Keratinocyte (primary cell): Measurements from ENCODE around the gene RFTN1. TPM values are rescaled to one million over a fixed set of nuclear protein-coding genes. Genes with fewer than 3 reads are reported as not detected.

Experiments used
- DNase-seq: peaks from one replicate; pipeline ENCODE4 v3.0.0-alpha.2; 2011; ENCODE audit warnings: low read depth, missing footprints, low spot score
- FAIRE-seq: peaks from 2 replicates; lab custom pipeline; 2011; peaks lifted over from hg19 to GRCh38; lab: Jason Lieb, UNC
- H2AFZ ChIP-seq: 2 replicates; pipeline ENCODE4 v1.6.0; 2012; ENCODE audit warnings: low read length, control low read depth, inconsistent platforms; ENCODE audit not compliant: control insufficient read depth
- H3K27ac ChIP-seq: 2 replicates; pipeline ENCODE4 v1.5.1; 2011; ENCODE audit warnings: low read length; ENCODE audit not compliant: control insufficient read depth, insufficient read depth
- H3K27me3 ChIP-seq: 3 replicates; pipeline ENCODE4 v1.6.0; 2011; ENCODE audit warnings: low read length; ENCODE audit not compliant: control insufficient read depth, insufficient read depth; ENCODE audit errors: extremely low read depth
- H3K36me3 ChIP-seq, 2 experiments: 2 replicates in 1 of 2; 3 replicates in 1 of 2; pipeline ENCODE4 v1.5.1; 2011; ENCODE audit warnings: low read length in 2 of 2, mild to moderate bottlenecking in 1 of 2; ENCODE audit not compliant: control insufficient read depth in 2 of 2, insufficient read depth in 2 of 2; ENCODE audit errors: extremely low read depth in 1 of 2
- H3K4me1 ChIP-seq: 3 replicates; pipeline ENCODE4 v1.5.1; 2011; ENCODE audit warnings: low read length; ENCODE audit not compliant: control insufficient read depth, insufficient read depth; ENCODE audit errors: extremely low read depth
- H3K4me2 ChIP-seq: 3 replicates; pipeline ENCODE4 v1.6.0; 2011; ENCODE audit warnings: low read depth, low read length; ENCODE audit not compliant: control insufficient read depth, insufficient read depth; ENCODE audit errors: extremely low read depth
- H3K4me3 ChIP-seq, 3 experiments: fragments of 200-600 bp in 1 of 3; sonication (generic) in 1 of 3; 2 replicates in 2 of 3; 3 replicates in 1 of 3; pipeline ENCODE4 v1.5.1; 2011 to 2016; ENCODE audit warnings: low read length in 3 of 3, mild to moderate bottlenecking in 3 of 3, control low read depth in 2 of 3, inconsistent platforms in 1 of 3, low read depth in 1 of 3, mixed read lengths in 1 of 3, mixed run types in 1 of 3, moderate library complexity in 1 of 3; ENCODE audit not compliant: control insufficient read depth in 2 of 3, insufficient read depth in 2 of 3; ENCODE audit errors: extremely low read depth in 1 of 3
- H3K79me2 ChIP-seq: 2 replicates; pipeline ENCODE4 v1.6.0; 2012; ENCODE audit warnings: low read length; ENCODE audit not compliant: control insufficient read depth, insufficient read depth
- H3K9ac ChIP-seq: 3 replicates; pipeline ENCODE4 v1.6.0; 2011; ENCODE audit warnings: low read length; ENCODE audit not compliant: control insufficient read depth, insufficient read depth; ENCODE audit errors: extremely low read depth
- H3K9me1 ChIP-seq: 3 replicates; pipeline ENCODE4 v1.6.0; 2011; ENCODE audit warnings: low read length; ENCODE audit not compliant: control insufficient read depth, insufficient read depth; ENCODE audit errors: extremely low read depth
- H3K9me3 ChIP-seq: 2 replicates; pipeline ENCODE4 v1.5.1; 2012; ENCODE audit warnings: low read depth, low read length; ENCODE audit not compliant: control insufficient read depth
- H4K20me1 ChIP-seq: 3 replicates; pipeline ENCODE4 v1.6.0; 2011; ENCODE audit warnings: low read length; ENCODE audit not compliant: control insufficient read depth, insufficient read depth; ENCODE audit errors: extremely low read depth
- EZH2 ChIP-seq: IDR thresholded peaks from one replicate; pipeline ENCODE4 v1.6.1; 2012; ENCODE audit warnings: inconsistent platforms, mild to moderate bottlenecking, low read length, moderate library complexity
- dilution Hi-C: fragments of 300-500 bp; cut with MboI; formaldehyde crosslinking; loops from one replicate; pipeline ENCODE4 v1.7.0; 2020; ENCODE audit warnings: low sequenced_read_pairs; ENCODE audit not compliant: extremely low pct_ligation_motif_present
- polyA plus RNA-seq, 5 experiments: library from polyadenylated mRNA; depleted of rRNA in 3 of 5; stranded (reverse) in 3 of 5; stranded (forward) in 1 of 5; unstranded in 1 of 5; fragments of >200 nt; gene quantifications; 1 replicate in 1 of 5; 2 replicates in 3 of 5; 3 replicates in 1 of 5; pipeline versions ENCODE4 v1.2.1 to v1.2.3, GENCODE V29; 2011 to 2012; ENCODE audit warnings: missing spikeins in 2 of 5, low read depth in 1 of 5, low replicate concordance in 1 of 5
- TF ChIP-seq, protein P1 (sequence below), 3 experiments: IDR thresholded peaks in 1 of 3; conservative IDR thresholded peaks in 1 of 3; optimal IDR thresholded peaks in 1 of 3; 2 replicates in 2 of 3; 3 replicates in 1 of 3; pipeline versions ENCODE3 to v1.5.1; 2011; ENCODE audit warnings: low read length in 3 of 3, mild to moderate bottlenecking in 3 of 3, moderate library complexity in 2 of 3, control low read depth in 1 of 3, inconsistent platforms in 1 of 3; ENCODE audit not compliant: insufficient read depth in 2 of 3; ENCODE audit errors: extremely low read depth in 1 of 3

The RFTN1 gene
- polyA plus RNA-seq, 1 donor (not counting 4 experiments of a cell fraction or from before 2014, with no cell fraction given): 18.0 TPM

DNA sequence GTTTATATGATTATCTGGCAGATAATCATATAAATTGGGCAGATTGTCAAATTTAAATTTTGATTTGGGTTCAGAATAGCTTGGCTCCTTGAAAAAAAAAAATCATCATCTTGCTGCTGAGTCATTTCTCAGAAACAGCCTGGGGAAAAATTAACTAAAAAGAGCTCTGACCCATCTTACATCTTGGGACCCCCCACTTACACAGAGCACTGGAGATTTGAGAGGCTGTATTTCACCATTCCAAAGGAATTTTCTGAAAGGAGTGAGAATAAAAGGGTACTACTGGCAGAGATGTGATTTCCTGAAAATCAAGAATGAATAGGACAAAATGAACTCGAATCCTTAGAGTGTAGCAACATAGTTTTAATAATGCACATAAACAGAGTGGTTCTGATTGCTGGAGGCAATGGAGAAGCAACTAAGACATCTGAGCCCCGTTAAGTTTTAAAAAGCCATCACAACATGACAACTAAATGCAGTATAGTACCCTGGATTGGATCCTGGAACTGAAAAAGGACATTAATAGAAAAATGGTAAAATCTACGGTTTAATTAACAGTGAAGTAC is 97.5 kb downstream of the RFTN1 start:
- FAIRE-seq (no peak), DNase-seq (no peak)
- H3K9me1 ChIP-seq: no peaks in the 10 kb centered on the region
- no peak overlapping the region for H3K9ac ChIP-seq
- no peaks in the 10 kb centered on the region for H4K20me1 ChIP-seq
- H3K79me2 ChIP-seq: no peaks in the 10 kb centered on the region
- no peak overlapping the region for H3K27ac ChIP-seq
- dilution Hi-C loops: no loop called here
- no peak overlapping the region for H3K4me2 ChIP-seq
- H3K4me3 ChIP-seq: no peak overlapping the region
- TF ChIP-seq, protein P1, sequence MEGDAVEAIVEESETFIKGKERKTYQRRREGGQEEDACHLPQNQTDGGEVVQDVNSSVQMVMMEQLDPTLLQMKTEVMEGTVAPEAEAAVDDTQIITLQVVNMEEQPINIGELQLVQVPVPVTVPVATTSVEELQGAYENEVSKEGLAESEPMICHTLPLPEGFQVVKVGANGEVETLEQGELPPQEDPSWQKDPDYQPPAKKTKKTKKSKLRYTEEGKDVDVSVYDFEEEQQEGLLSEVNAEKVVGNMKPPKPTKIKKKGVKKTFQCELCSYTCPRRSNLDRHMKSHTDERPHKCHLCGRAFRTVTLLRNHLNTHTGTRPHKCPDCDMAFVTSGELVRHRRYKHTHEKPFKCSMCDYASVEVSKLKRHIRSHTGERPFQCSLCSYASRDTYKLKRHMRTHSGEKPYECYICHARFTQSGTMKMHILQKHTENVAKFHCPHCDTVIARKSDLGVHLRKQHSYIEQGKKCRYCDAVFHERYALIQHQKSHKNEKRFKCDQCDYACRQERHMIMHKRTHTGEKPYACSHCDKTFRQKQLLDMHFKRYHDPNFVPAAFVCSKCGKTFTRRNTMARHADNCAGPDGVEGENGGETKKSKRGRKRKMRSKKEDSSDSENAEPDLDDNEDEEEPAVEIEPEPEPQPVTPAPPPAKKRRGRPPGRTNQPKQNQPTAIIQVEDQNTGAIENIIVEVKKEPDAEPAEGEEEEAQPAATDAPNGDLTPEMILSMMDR (optimal IDR thresholded peaks at IDR 0.05 in 1 of 3, IDR thresholded peaks at IDR 0.05 in 1 of 3, conservative IDR thresholded peaks at IDR 0.05 in 1 of 3; ENCODE audit: extremely low read depth in 1 of 3, insufficient read depth in 2 of 3, low read length in 3 of 3): no peak
- no peak for TF ChIP-seq EZH2
- no peaks in the 10 kb centered on the region for H3K4me1 ChIP-seq
- no peak overlapping the region for H2AFZ ChIP-seq
- H3K36me3 ChIP-seq: no peaks in the 10 kb centered on the region
- H3K27me3 ChIP-seq: no peaks in the 10 kb centered on the region
- no peaks in the 10 kb centered on the region for H3K9me3 ChIP-seq

GRCh38 chr3:16413321-16413720 is 100.2 kb downstream of the RFTN1 start:
- H3K27ac ChIP-seq: no peak overlapping the region
- TF ChIP-seq EZH2: no peak
- TF ChIP-seq, protein P1 (optimal IDR thresholded peaks at IDR 0.05 in 1 of 3, IDR thresholded peaks at IDR 0.05 in 1 of 3, conservative IDR thresholded peaks at IDR 0.05 in 1 of 3; ENCODE audit: extremely low read depth in 1 of 3, insufficient read depth in 2 of 3, low read length in 3 of 3): no peak
- H3K4me1 ChIP-seq: no peaks in the 10 kb centered on the region
- dilution Hi-C loops: no loop called here
- H3K9me1 ChIP-seq: no peaks in the 10 kb centered on the region
- peaks cover 0 to 5% of the 10 kb centered on the region in 2 experiments for H3K36me3 ChIP-seq
- no peaks in the 10 kb centered on the region for H3K27me3 ChIP-seq
- H3K9ac ChIP-seq: no peak overlapping the region
- H4K20me1 ChIP-seq: no peaks in the 10 kb centered on the region
- H3K4me2 ChIP-seq: no peak overlapping the region
- H2AFZ ChIP-seq: no peak overlapping the region
- FAIRE-seq (no peak), DNase-seq (no peak)
- no peaks in the 10 kb centered on the region for H3K9me3 ChIP-seq
- no peak overlapping the region for H3K4me3 ChIP-seq
- H3K79me2 ChIP-seq: no peaks in the 10 kb centered on the region
